Hepatocyte (in vitro differentiated cells): Measurements from ENCODE around the gene MPDZ. TPM values are rescaled to one million over a fixed set of nuclear protein-coding genes. Genes with fewer than 3 reads are reported as not detected.

Experiments
- DNase-seq: peaks from one replicate; pipeline ENCODE4 v3.0.0-alpha.2; 2016; ENCODE audit warnings: low spot score
- H2AFZ ChIP-seq: fragments of 200-600 bp; sonication (generic); 2 replicates; pipeline ENCODE4 v1.6.0; 2016; ENCODE audit warnings: antibody characterized with exemption, mild to moderate bottlenecking
- H3K27ac ChIP-seq: fragments of 200-600 bp; sonication (generic); 2 replicates; pipeline ENCODE4 v1.5.1; 2016; ENCODE audit warnings: mild to moderate bottlenecking
- H3K27me3 ChIP-seq: fragments of 200-600 bp; sonication (generic); 2 replicates; pipeline ENCODE4 v1.6.1; 2016
- H3K36me3 ChIP-seq: fragments of 200-600 bp; sonication (generic); replicated peaks from 2 replicates; pipeline ENCODE4 v1.5.1; 2016; ENCODE audit warnings: low read depth; ENCODE audit not compliant: insufficient read depth
- H3K4me1 ChIP-seq: fragments of 200-600 bp; sonication (generic); 2 replicates; pipeline ENCODE4 v1.5.1; 2016; ENCODE audit warnings: mild to moderate bottlenecking, moderate library complexity; ENCODE audit not compliant: insufficient read depth
- H3K4me2 ChIP-seq: fragments of 200-600 bp; sonication (generic); 2 replicates; pipeline ENCODE4 v1.6.0; 2016
- H3K4me3 ChIP-seq: fragments of 200-600 bp; sonication (generic); 2 replicates; pipeline ENCODE4 v1.5.1; 2016; ENCODE audit warnings: mild to moderate bottlenecking
- H3K79me2 ChIP-seq: fragments of 200-600 bp; sonication (generic); 2 replicates; pipeline ENCODE4 v1.6.0; 2017; ENCODE audit warnings: mild to moderate bottlenecking
- H3K9me2 ChIP-seq: fragments of 200-600 bp; sonication (generic); replicated peaks from 2 replicates; pipeline ENCODE4 v1.6.0; 2017; ENCODE audit warnings: mild to moderate bottlenecking; ENCODE audit not compliant: insufficient read depth
- H3K9me3 ChIP-seq: fragments of 200-600 bp; sonication (generic); 2 replicates; pipeline ENCODE4 v1.5.1; 2016; ENCODE audit warnings: low read depth, mild to moderate bottlenecking
- H4K20me1 ChIP-seq: fragments of 200-600 bp; sonication (generic); 2 replicates; pipeline ENCODE4 v1.6.0; 2016; ENCODE audit warnings: mild to moderate bottlenecking; ENCODE audit not compliant: insufficient read depth, poor library complexity, severe bottlenecking
- EZH2 ChIP-seq: fragments of 200-600 bp; sonication (generic); IDR thresholded peaks from 2 replicates; pipeline ENCODE4 v1.6.1; 2016; ENCODE audit warnings: antibody characterized with exemption, mild to moderate bottlenecking, borderline replicate concordance
- EZH2phosphoT487 ChIP-seq: fragments of 200-600 bp; sonication (generic); IDR thresholded peaks from one replicate; pipeline ENCODE4 v1.6.1; 2018; ENCODE audit warnings: antibody characterized with exemption, mild to moderate bottlenecking, low read depth, moderate library complexity; ENCODE audit not compliant: unreplicated experiment, severe bottlenecking
- WGBS: methylation state at CpG from one replicate; pipeline ENCODE4 v1.1.6; 2016; ENCODE audit warnings: low lambda C conversion rate; ENCODE audit errors: missing lambda C conversion rate; 5-methylcytosine and 5-hydroxymethylcytosine counted together
- polyA plus RNA-seq: library from polyadenylated mRNA; unstranded; fragments of >200 nt; fragmentation: Nextera tagmentation; extraction: Ambion mirVana; gene quantifications from 2 replicates; pipeline ENCODE4 v1.2.1, GENCODE V29; 2016
- total RNA-seq: library from RNA; depleted of rRNA; stranded (reverse); fragments of >200 nt; gene quantifications from 2 replicates; pipeline ENCODE4 v1.2.3, GENCODE V29; 2014
- TF ChIP-seq, protein P1 (sequence below): fragments of 200-600 bp; sonication (generic); IDR thresholded peaks from 2 replicates; pipeline ENCODE4 v1.5.1; 2016; ENCODE audit warnings: antibody characterized with exemption, mild to moderate bottlenecking; ENCODE audit not compliant: poor library complexity

MPDZ gene
- total and polyA plus RNA-seq, 2 experiments from 2014 or later, result 16.7 to 45.5 TPM

GRCh38 chr9:13083366-13083765 lies 196.1 kb downstream of the MPDZ start:
- no peaks in the 10 kb centered on the region for H3K9me3 ChIP-seq
- no peaks in the 10 kb centered on the region for H3K36me3 ChIP-seq
- no peaks in the 10 kb centered on the region for H3K9me2 ChIP-seq
- TF ChIP-seq EZH2phosphoT487 (no peak), EZH2 (no peak)
- TF ChIP-seq, protein P1, sequence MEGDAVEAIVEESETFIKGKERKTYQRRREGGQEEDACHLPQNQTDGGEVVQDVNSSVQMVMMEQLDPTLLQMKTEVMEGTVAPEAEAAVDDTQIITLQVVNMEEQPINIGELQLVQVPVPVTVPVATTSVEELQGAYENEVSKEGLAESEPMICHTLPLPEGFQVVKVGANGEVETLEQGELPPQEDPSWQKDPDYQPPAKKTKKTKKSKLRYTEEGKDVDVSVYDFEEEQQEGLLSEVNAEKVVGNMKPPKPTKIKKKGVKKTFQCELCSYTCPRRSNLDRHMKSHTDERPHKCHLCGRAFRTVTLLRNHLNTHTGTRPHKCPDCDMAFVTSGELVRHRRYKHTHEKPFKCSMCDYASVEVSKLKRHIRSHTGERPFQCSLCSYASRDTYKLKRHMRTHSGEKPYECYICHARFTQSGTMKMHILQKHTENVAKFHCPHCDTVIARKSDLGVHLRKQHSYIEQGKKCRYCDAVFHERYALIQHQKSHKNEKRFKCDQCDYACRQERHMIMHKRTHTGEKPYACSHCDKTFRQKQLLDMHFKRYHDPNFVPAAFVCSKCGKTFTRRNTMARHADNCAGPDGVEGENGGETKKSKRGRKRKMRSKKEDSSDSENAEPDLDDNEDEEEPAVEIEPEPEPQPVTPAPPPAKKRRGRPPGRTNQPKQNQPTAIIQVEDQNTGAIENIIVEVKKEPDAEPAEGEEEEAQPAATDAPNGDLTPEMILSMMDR, result no peak
- H4K20me1 ChIP-seq, result no peaks in the 10 kb centered on the region
- H2AFZ ChIP-seq, result no peak overlapping the region
- H3K4me2 ChIP-seq, result no peak overlapping the region
- no peak overlapping the region for H3K27ac ChIP-seq
- no peak for DNase-seq
- WGBS, result 86% methylated on average over 2 of the region's 2 CpGs
- H3K79me2 ChIP-seq, result no peaks in the 10 kb centered on the region
- H3K27me3 ChIP-seq, result no peaks in the 10 kb centered on the region
- no peak overlapping the region for H3K4me3 ChIP-seq
- H3K4me1 ChIP-seq, result peaks cover 7% of the 10 kb centered on the region

DNA sequence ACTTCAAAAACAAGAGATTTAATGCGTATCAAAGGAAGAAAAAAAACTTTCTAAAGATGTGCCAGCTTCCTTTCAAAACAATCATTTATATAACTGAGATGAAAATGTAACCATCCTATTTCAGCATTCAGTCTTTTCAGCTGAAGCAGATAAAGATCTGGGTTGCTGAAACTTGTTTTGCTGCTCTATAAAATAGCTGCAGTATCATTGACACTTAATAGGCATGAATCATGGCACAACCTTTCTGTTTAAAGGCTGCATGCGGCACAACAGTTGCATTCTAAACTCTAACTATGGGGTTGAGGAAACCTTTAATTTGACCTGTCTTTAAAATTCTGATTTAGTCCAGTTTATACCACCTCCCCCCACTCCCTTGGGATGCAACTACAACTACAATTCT lies 196.7 kb downstream of the MPDZ start:
- TF ChIP-seq EZH2phosphoT487, result no peak
- no peak for TF ChIP-seq EZH2
- TF ChIP-seq, protein P1, result no peak
- no peaks in the 10 kb centered on the region for H4K20me1 ChIP-seq
- H3K4me2 ChIP-seq, result no peak overlapping the region
- 70% methylated on average over 2 of the region's 2 CpGs for WGBS
- H3K4me3 ChIP-seq, result no peak overlapping the region
- H2AFZ ChIP-seq, result no peak overlapping the region
- no peaks in the 10 kb centered on the region for H3K27me3 ChIP-seq
- peaks cover 7% of the 10 kb centered on the region for H3K4me1 ChIP-seq
- H3K9me2 ChIP-seq, result no peaks in the 10 kb centered on the region
- H3K79me2 ChIP-seq, result no peaks in the 10 kb centered on the region
- H3K36me3 ChIP-seq, result no peaks in the 10 kb centered on the region
- H3K27ac ChIP-seq, result no peak overlapping the region
- no peaks in the 10 kb centered on the region for H3K9me3 ChIP-seq
- no peak for DNase-seq

GRCh38 chr9:13078164-13078563 lies 201.3 kb downstream of the MPDZ start:
- Histone ChIP-seq H4K20me1 (no peaks in the 10 kb centered on the region), H3K9me3 (no peaks in the 10 kb centered on the region), H3K4me1 (no peaks in the 10 kb centered on the region), H3K27ac (no peak overlapping the region), H3K27me3 (no peaks in the 10 kb centered on the region), H2AFZ (no peak overlapping the region), H3K36me3 (no peaks in the 10 kb centered on the region), H3K4me2 (no peak overlapping the region), H3K4me3 (no peak overlapping the region), H3K79me2 (no peaks in the 10 kb centered on the region), H3K9me2 (no peaks in the 10 kb centered on the region)
- no peak for DNase-seq
- 96% methylated on average over 1 of the region's 1 CpG for WGBS
- no peak for TF ChIP-seq EZH2phosphoT487
- TF ChIP-seq, protein P1, result no peak
- TF ChIP-seq EZH2, result no peak

- no peak overlapping the region for H3K27ac ChIP-seq
- H3K36me3 ChIP-seq, result no peaks in the 10 kb centered on the region
- no peaks in the 10 kb centered on the region for H3K9me2 ChIP-seq
- H2AFZ ChIP-seq, result no peak overlapping the region
- no peak overlapping the region for H3K4me2 ChIP-seq
- H3K4me1 ChIP-seq, result no peaks in the 10 kb centered on the region
- TF ChIP-seq EZH2phosphoT487 (no peak), EZH2 (no peak)
- TF ChIP-seq, protein P1, result no peak
- DNase-seq, result no peak
- H4K20me1 ChIP-seq, result no peaks in the 10 kb centered on the region
- no peaks in the 10 kb centered on the region for H3K79me2 ChIP-seq
- H3K4me3 ChIP-seq, result no peak overlapping the region
- no peaks in the 10 kb centered on the region for H3K9me3 ChIP-seq
- no peaks in the 10 kb centered on the region for H3K27me3 ChIP-seq
Measured at GRCh38 chr9:13076616-13077015, 202.9 kb downstream of the MPDZ start.
